Heart left ventricle (tissue), 13 donors: Measurements from ENCODE around the gene ASB1.

Source experiments
- CTCF ChIP-seq, 12 donors: fragments of 200-600 bp; sonication (generic) in 4 of 12; IDR thresholded peaks; one replicate each; pipeline versions ENCODE4 v1.5.0 to v1.8.0; 2018 to 2022; ENCODE audit warnings: antibody characterized with exemption in 12 of 12, mild to moderate bottlenecking in 5 of 12
- POLR2A ChIP-seq, 2 donors: fragments of 450-650 bp; IDR thresholded peaks; one replicate each; pipeline ENCODE4 v1.6.1; 2017; ENCODE audit warnings: antibody characterized with exemption in 2 of 2, mild to moderate bottlenecking in 2 of 2, moderate library complexity in 2 of 2
- donor health status: ischemic (EF 13 %, LVEDD 7.1; RV severe dilation, severe dysfunction).
- donor health status: DM: no; HTN: yes; CAD: no.
- donor health status: DM: no; HTN: no; CAD: no.
- donor health status: ischemic (EF 25% LVEDD 6.9; RV normal size, moderate dysfunction).
- donor health status: ischemic (EF 25% LVEDD 5.7; RV mildly dilated, moderate dysfunction).
- donor health status: ischemic (EF 35%, LVEDD 5.7; RV mildly dilated, moderate dysfunction).
- donor health status: nonischemic (EF 11% LVEDD 7.7; RV severe dilation, severe dysfunction).
- donor health status: DM: yes; HTN: yes; CAD: no.
- donor health status: PGD.
- donor health status: ischemic (EF 29% LVEDD 5.4; RV normal size, mild dysfunction).
- donor health status: nonischemic (EF 23%, LVEDD 6.1; RV moderate dilation, normal function).

GRCh38 chr2:238495422-238495821, 68.7 kb downstream of the ASB1 start:
- TF ChIP-seq CTCF (IDR thresholded peaks at IDR 0.05) (no peak), POLR2A (IDR thresholded peaks at IDR 0.05) (no peak)
